ENCODE results near the gene PDZK1IP1.

PDZK1IP1 gene

DNA sequence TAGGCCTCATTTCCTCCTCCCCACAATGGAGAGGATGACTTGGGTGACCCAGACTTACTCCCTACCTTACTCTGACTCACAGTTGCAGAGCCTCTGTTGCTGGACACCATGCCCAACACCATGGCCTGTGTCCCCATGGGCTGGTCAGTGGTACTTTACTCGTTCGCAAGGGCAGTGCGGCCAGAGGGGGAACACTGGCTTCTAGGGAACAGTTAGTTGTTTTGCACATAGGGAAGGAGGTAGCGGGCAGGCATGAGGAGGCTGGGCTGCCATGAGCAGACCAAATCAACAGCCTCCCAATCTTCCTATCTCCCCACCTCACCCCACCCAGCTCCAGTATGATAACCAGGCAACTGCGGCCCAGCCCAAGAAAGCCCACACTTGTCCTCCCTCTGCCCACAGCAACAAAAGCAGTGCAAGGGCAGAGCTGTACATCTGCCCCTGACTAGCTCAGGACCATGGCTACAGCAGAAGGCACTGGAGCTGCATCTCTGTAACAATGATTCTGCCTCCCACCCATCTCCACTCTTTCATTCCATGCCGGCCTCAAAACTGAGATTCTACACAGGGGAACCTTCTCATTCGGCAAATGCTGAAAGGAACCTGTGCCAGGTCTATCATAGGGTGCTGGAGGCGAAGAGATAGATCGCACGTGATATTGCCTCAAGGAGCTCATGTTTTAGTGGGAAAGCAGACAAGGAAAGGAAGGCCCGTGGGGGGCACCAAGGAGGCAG, 23.6 kb upstream of the PDZK1IP1 start:
- no peak overlapping the region for H3K27ac ChIP-seq
- H3K4me1 ChIP-seq (ENCODE audit: control insufficient read depth in 1 of 2, insufficient read depth in 1 of 2, low read depth in 1 of 2, low read length in 1 of 2) = peaks cover 0 to 6% of the 10 kb centered on the region in 2 experiments
- TF ChIP-seq, protein P1, sequence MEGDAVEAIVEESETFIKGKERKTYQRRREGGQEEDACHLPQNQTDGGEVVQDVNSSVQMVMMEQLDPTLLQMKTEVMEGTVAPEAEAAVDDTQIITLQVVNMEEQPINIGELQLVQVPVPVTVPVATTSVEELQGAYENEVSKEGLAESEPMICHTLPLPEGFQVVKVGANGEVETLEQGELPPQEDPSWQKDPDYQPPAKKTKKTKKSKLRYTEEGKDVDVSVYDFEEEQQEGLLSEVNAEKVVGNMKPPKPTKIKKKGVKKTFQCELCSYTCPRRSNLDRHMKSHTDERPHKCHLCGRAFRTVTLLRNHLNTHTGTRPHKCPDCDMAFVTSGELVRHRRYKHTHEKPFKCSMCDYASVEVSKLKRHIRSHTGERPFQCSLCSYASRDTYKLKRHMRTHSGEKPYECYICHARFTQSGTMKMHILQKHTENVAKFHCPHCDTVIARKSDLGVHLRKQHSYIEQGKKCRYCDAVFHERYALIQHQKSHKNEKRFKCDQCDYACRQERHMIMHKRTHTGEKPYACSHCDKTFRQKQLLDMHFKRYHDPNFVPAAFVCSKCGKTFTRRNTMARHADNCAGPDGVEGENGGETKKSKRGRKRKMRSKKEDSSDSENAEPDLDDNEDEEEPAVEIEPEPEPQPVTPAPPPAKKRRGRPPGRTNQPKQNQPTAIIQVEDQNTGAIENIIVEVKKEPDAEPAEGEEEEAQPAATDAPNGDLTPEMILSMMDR (IDR thresholded peaks at IDR 0.05) = no peak
- no peaks in the 10 kb centered on the region for H3K36me3 ChIP-seq
- H3K4me3 ChIP-seq (ENCODE audit: low read depth in 1 of 2, low read length in 1 of 2) = no peak overlapping the region
- H3K9me3 ChIP-seq = no peaks in the 10 kb centered on the region
- no peaks in the 10 kb centered on the region for H3K27me3 ChIP-seq

DNA sequence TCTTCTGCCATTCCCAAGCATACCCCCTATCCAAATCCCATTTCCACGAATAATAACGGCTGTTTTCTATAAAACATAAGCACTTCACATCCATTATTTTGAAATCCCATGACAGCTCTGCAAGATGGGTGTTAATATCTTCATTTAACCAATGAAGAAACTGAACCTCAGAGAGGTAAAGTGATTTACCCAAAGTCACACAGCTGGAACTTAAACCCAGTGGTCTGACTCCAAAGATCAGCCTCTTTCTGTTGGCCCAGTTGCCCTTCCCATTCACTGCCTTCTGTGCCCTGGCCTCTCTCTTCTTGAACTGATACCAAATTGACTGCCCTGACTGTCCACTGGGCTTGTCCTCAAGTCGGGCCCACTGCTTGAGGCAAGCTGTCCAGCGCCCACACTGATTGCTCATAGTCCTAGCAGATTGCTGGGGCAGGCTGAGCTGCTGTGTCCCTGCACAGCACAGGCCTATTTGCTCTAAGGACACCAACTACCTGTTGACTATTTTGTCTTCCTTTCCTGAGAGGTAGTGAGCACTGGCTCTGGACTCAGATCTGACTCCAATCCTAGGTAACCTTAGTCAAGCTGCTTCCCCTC, 22.9 kb upstream of the PDZK1IP1 start:
- H3K27me3 ChIP-seq = peaks cover 5% of the 10 kb centered on the region
- TF ChIP-seq, protein P1 (IDR thresholded peaks at IDR 0.05) = no peak
- H3K36me3 ChIP-seq = no peaks in the 10 kb centered on the region
- no peaks in the 10 kb centered on the region for H3K9me3 ChIP-seq
- H3K4me1 ChIP-seq (ENCODE audit: control insufficient read depth in 1 of 2, insufficient read depth in 1 of 2, low read depth in 1 of 2, low read length in 1 of 2) = peaks cover 0 to 6% of the 10 kb centered on the region in 2 experiments
- no peak overlapping the region for H3K4me3 ChIP-seq (ENCODE audit: low read depth in 1 of 2, low read length in 1 of 2)
- H3K27ac ChIP-seq = no peak overlapping the region

- Histone ChIP-seq H3K27ac (no peak overlapping the region), H3K4me1 (ENCODE audit: control insufficient read depth in 1 of 2, insufficient read depth in 1 of 2, low read depth in 1 of 2, low read length in 1 of 2) (peaks cover 0 to 6% of the 10 kb centered on the region in 2 experiments), H3K27me3 (peaks cover 6% of the 10 kb centered on the region), H3K9me3 (no peaks in the 10 kb centered on the region), H3K36me3 (no peaks in the 10 kb centered on the region), H3K4me3 (ENCODE audit: low read depth in 1 of 2, low read length in 1 of 2) (no peak overlapping the region)
- TF ChIP-seq, protein P1 (IDR thresholded peaks at IDR 0.05) = no peak
Observed at GRCh38 chr1:47211796-47212269, 22.0 kb upstream of the PDZK1IP1 start.

DNA sequence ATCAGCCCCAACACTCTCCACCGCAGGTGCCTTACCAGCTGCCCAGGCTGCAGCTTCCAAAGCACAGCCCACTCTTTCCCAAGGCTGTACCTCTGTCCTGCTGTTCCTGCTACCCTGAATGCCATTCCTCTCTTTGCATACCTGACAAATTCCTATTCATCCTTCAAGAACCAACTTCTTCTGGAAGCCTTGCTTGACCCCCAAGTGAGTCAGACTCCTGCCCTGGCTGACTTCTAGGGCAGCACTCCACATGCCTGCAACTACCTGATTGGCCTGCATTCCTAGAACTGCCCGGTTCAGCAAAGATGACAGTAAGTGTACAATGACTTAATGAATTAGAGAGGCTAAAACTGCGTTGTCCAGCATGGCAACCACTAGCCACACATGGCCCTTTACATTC, 20.8 kb upstream of the PDZK1IP1 start:
- H3K36me3 ChIP-seq = no peaks in the 10 kb centered on the region
- H3K4me3 ChIP-seq (ENCODE audit: low read depth in 1 of 2, low read length in 1 of 2) = no peak overlapping the region
- H3K9me3 ChIP-seq = no peaks in the 10 kb centered on the region
- no peak overlapping the region for H3K27ac ChIP-seq
- TF ChIP-seq, protein P1 (IDR thresholded peaks at IDR 0.05) = no peak
- H3K27me3 ChIP-seq = peaks cover 6% of the 10 kb centered on the region
- peaks cover 0 to 6% of the 10 kb centered on the region in 2 experiments for H3K4me1 ChIP-seq (ENCODE audit: control insufficient read depth in 1 of 2, insufficient read depth in 1 of 2, low read depth in 1 of 2, low read length in 1 of 2)

- Histone ChIP-seq H3K27me3 (peaks cover 6% of the 10 kb centered on the region), H3K9me3 (no peaks in the 10 kb centered on the region), H3K27ac (no peak overlapping the region), H3K36me3 (no peaks in the 10 kb centered on the region), H3K4me3 (ENCODE audit: low read depth in 1 of 2, low read length in 1 of 2) (no peak overlapping the region), H3K4me1 (ENCODE audit: control insufficient read depth in 1 of 2, insufficient read depth in 1 of 2, low read depth in 1 of 2, low read length in 1 of 2) (peaks cover 0 to 6% of the 10 kb centered on the region in 2 experiments)
- TF ChIP-seq, protein P1 (IDR thresholded peaks at IDR 0.05) = no peak
Observed at GRCh38 chr1:47209725-47210325, 20.0 kb upstream of the PDZK1IP1 start.

Data from neutrophil (primary cell).